Activated CD4-positive, alpha-beta T cell treated with anti-CD3 and anti-CD28 coated beads, Interleukin-2, Interleukin-6, amounts not matched to agents 100 ng/mL and 50 ng/mL, durations not matched to agents 16 hours and 8 hours (primary cell): Measurements from ENCODE around the gene RNF227.
"Not testable (repeated sequence)": the region's sequence is repeated elsewhere in the genome, so short reads cannot be mapped to it uniquely, and the experiment has no call there.

Experiments used
- DNase-seq: peaks from one replicate; pipeline ENCODE4 v3.0.0-alpha.2; 2020

The RNF227 gene

GRCh38 chr17:7915611-7916384, at the start of gene RNF227:
Gene RNF227 (minus strand): TSS chr17:7916289. CDS start chr17:7916195, 94 bp downstream.
- DNase-seq = peak; percentile 89

- no peak for DNase-seq
These were observed 45.3 kb upstream of the RNF227 start for GRCh38 chr17:7961421-7961820.

GRCh38 chr17:7959503-7960253, 43.6 kb upstream of the RNF227 start:
- DNase-seq = no peak

- DNase-seq = no peak
These were observed 40.3 kb upstream of the RNF227 start for GRCh38 chr17:7956228-7956965.

- DNase-seq = no peak
These were observed 39.5 kb upstream of the RNF227 start for GRCh38 chr17:7955414-7956227.

GRCh38 chr17:7953266-7953665, 37.2 kb upstream of the RNF227 start:
- not testable (repeated sequence) for DNase-seq

GRCh38 chr17:7951143-7951792, 35.2 kb upstream of the RNF227 start:
- DNase-seq = peak; percentile 84

- no peak for DNase-seq
These were observed 34.5 kb upstream of the RNF227 start for GRCh38 chr17:7950578-7950977.

GRCh38 chr17:7947651-7948050, 31.6 kb upstream of the RNF227 start:
- no peak for DNase-seq

- no peak for DNase-seq
These were observed 30.4 kb upstream of the RNF227 start for GRCh38 chr17:7946441-7946840.

- no peak for DNase-seq
These were observed 29.6 kb upstream of the RNF227 start for GRCh38 chr17:7945651-7946050.

- no peak for DNase-seq
These were observed 28.2 kb upstream of the RNF227 start for GRCh38 chr17:7944326-7944725.

GRCh38 chr17:7943291-7943690, 27.2 kb upstream of the RNF227 start:
- no peak for DNase-seq

- DNase-seq = no peak
These were observed 24.7 kb upstream of the RNF227 start for GRCh38 chr17:7940743-7941142.

- DNase-seq = no peak
These were observed 23.9 kb upstream of the RNF227 start for GRCh38 chr17:7940034-7940433.

GRCh38 chr17:7935859-7936258, 19.8 kb upstream of the RNF227 start:
- no peak for DNase-seq

GRCh38 chr17:7932949-7933348, 16.9 kb upstream of the RNF227 start:
- DNase-seq = peak; percentile 52

- peak; percentile 46 for DNase-seq
These were observed 16.4 kb upstream of the RNF227 start for GRCh38 chr17:7932483-7932891.

- DNase-seq = peak; percentile 100
These were observed 15.8 kb upstream of the RNF227 start, which contains the start of the genes CNTROB and TRAPPC1 for GRCh38 chr17:7931709-7932482. Gene CNTROB (plus strand): TSS chr17:7932206. CDS start chr17:7933080, 874 bp downstream. Gene TRAPPC1 (minus strand): TSS chr17:7931946. CDS start chr17:7931829, 117 bp downstream.

GRCh38 chr17:7930841-7931631, 14.9 kb upstream of the RNF227 start:
- no peak for DNase-seq
